ENCODE data around the gene NMRAL1. TPM values are rescaled to one million over a fixed set of nuclear protein-coding genes. Genes with fewer than 3 reads are reported as not detected.

Gene NMRAL1
- polyA plus RNA-seq, 1 of the 3 experiments (the other 2 are of a cell fraction) = 99.9 TPM

DNA sequence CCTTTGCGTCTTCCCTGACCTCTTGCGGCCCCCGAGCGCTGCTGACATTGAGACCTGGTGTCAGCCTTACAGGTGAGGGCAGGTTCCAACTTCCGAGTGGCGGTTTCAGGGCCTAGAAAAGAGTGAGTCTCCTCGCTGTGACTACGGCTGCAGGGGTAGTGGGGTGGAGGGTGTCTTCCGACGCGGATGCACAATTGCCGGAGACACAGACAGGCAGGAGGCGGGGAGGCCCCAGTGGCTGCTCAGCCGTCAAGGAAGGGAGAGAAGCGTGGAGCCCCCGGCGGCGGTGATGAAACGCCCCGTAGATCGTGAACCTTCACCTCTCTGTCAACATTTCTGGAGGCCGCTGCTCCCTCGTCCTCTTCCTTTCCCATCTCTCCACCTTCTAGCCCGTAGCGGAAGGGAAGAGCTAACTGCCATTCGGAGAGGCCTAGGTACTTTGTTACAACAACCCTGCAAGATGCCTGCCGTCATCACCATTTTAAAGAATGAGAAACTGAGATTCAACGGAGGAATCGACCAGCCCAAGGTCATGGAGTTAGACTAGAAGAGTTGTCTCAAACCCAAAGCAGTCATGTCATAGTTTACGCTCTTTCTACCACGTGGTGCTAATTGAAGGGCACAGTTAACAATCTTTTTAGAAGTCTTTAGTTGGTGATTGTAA, 48.3 kb downstream of the NMRAL1 start:
- no peaks in the 10 kb centered on the region for H3K9me2 ChIP-seq
- no peak for TF ChIP-seq FOXM1 (IDR thresholded peaks at IDR 0.05; ENCODE audit: low read depth)
- no peak for TF ChIP-seq FOXJ3 (CRISPR knock-in tag; IDR thresholded peaks at IDR 0.05)
- TF ChIP-seq TAF1 (IDR thresholded peaks at IDR 0.05; ENCODE audit: borderline replicate concordance, low read depth, low read length) = no peak
- no peak for TF ChIP-seq TCF12 (IDR thresholded peaks at IDR 0.05)
- H3K4me2 ChIP-seq = peak overlapping the region; percentile 89
- ChIA-PET CTCF (no interaction called here), POLR2A (no interaction called here)
- H3K27me3 ChIP-seq (ENCODE audit: insufficient read depth) = no peaks in the 10 kb centered on the region
- peak overlapping the region; percentile 23 to 96; a peak in 2 of 4 replicates for H3K27ac ChIP-seq (ENCODE audit: low read depth in 2 of 2, low read length in 1 of 2)
- H3K4me1 ChIP-seq (ENCODE audit: control insufficient read depth in 1 of 2, insufficient read depth in 2 of 2, low read depth in 1 of 2, low read length in 1 of 2) = peaks cover 5 to 14% of the 10 kb centered on the region in 2 experiments; a peak in 2 of 4 replicates
- no peaks in the 10 kb centered on the region for H3K9me3 ChIP-seq
- H3F3A ChIP-seq (replicated peaks; ENCODE audit: insufficient read depth) = peaks cover 4% of the 10 kb centered on the region
- H3K4me3 ChIP-seq (ENCODE audit: low read depth in 2 of 2, low read length in 1 of 2) = peak overlapping the region; percentile 72 to 99
- H3K9ac ChIP-seq = peak overlapping the region; percentile 90
- peaks cover 2 to 5% of the 10 kb centered on the region in 2 experiments for H3K36me3 ChIP-seq (replicated peaks in 1 of 2; ENCODE audit: control insufficient read depth in 1 of 2, insufficient read depth in 2 of 2, low read length in 1 of 2)
- 8% methylated on average over 25 of the region's 31 CpGs for WGBS (ENCODE audit: low lambda C conversion rate)
- no peaks in the 10 kb centered on the region for H4K20me1 ChIP-seq (ENCODE audit: insufficient read depth)
- peak overlapping the region; percentile 90 for H2AFZ ChIP-seq (ENCODE audit: low read depth)
- peak; percentile 47 for DNase-seq
- peaks cover 54% of the 10 kb centered on the region for H3K79me2 ChIP-seq (ENCODE audit: insufficient read depth)

DNA sequence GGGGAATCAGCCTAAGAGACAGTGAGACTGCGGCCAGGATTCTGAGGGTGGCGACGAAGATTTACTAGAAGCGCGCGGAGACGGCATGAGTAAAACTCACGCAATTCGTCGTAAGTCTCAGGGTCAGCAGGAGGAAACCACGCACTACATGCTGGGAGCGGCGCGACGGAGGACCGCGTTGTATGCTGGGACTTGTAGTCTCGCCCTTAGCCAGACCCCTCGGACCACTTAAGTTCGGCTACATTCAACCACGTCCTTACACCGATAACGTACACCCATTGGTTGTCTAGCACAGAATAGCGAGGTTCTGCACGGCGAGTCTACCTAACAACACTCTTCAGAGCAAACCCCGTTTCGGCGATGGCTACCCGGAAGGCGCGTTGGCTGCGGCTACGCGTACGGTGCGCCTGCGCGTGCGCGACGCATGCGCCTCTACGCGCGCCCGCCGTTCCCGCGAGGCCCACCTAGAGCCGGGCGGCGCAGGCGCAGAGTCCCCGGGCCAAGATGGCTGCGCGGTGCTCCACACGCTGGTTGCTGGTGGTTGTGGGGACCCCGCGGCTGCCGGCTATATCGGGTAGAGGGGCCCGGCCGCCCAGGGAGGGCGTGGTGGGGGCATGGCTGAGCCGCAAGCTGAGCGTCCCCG, 48.9 kb downstream of the NMRAL1 start, which contains the start of gene DNAJA3:
Gene DNAJA3, plus strand, starts transcription at position 491 of the 643 bp plus-strand sequence. Its CDS starts 14 bp downstream, at position 505.
- Histone ChIP-seq H3K9ac (peak within 1 kb of the TSS; percentile 90), H3K4me3 (ENCODE audit: low read depth in 2 of 2, low read length in 1 of 2) (peak within 1 kb of the TSS; percentile 72 to 99), H3F3A (replicated peaks; ENCODE audit: insufficient read depth) (peaks cover 6% of the 10 kb centered on the region), H3K79me2 (ENCODE audit: insufficient read depth) (peaks cover 47% of the 10 kb centered on the region), H3K27ac (ENCODE audit: low read depth in 2 of 2, low read length in 1 of 2) (peak within 1 kb of the TSS; percentile 96 to 98), H3K27me3 (ENCODE audit: insufficient read depth) (no peaks in the 10 kb centered on the region), H4K20me1 (ENCODE audit: insufficient read depth) (no peaks in the 10 kb centered on the region), H3K9me2 (no peaks in the 10 kb centered on the region), H3K4me2 (peak within 1 kb of the TSS; percentile 89), H3K9me3 (no peaks in the 10 kb centered on the region), H3K4me1 (ENCODE audit: control insufficient read depth in 1 of 2, insufficient read depth in 2 of 2, low read depth in 1 of 2, low read length in 1 of 2) (peaks cover 5 to 14% of the 10 kb centered on the region in 2 experiments; a peak in 2 of 4 replicates), H2AFZ (ENCODE audit: low read depth) (peak within 1 kb of the TSS; percentile 90), H3K36me3 (replicated peaks in 1 of 2; ENCODE audit: control insufficient read depth in 1 of 2, insufficient read depth in 2 of 2, low read length in 1 of 2) (peaks cover 0 to 5% of the 10 kb centered on the region in 2 experiments)
- peak; percentile 97 for TF ChIP-seq TAF1 (IDR thresholded peaks at IDR 0.05; ENCODE audit: borderline replicate concordance, low read depth, low read length)
- no peak for TF ChIP-seq NFIC (IDR thresholded peaks at IDR 0.05; ENCODE audit: borderline replicate concordance)
- TF ChIP-seq, protein P1, sequence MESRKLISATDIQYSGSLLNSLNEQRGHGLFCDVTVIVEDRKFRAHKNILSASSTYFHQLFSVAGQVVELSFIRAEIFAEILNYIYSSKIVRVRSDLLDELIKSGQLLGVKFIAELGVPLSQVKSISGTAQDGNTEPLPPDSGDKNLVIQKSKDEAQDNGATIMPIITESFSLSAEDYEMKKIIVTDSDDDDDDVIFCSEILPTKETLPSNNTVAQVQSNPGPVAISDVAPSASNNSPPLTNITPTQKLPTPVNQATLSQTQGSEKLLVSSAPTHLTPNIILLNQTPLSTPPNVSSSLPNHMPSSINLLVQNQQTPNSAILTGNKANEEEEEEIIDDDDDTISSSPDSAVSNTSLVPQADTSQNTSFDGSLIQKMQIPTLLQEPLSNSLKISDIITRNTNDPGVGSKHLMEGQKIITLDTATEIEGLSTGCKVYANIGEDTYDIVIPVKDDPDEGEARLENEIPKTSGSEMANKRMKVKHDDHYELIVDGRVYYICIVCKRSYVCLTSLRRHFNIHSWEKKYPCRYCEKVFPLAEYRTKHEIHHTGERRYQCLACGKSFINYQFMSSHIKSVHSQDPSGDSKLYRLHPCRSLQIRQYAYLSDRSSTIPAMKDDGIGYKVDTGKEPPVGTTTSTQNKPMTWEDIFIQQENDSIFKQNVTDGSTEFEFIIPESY (IDR thresholded peaks at IDR 0.05; ENCODE audit: borderline replicate concordance, low read depth) = peak; percentile 97
- TF ChIP-seq YY1 (IDR thresholded peaks at IDR 0.05; ENCODE audit: low read depth) = peak; percentile 95
- no peak for TF ChIP-seq FOSL2 (IDR thresholded peaks at IDR 0.05; ENCODE audit: borderline replicate concordance, low read depth)
- peak; percentile 78 for TF ChIP-seq MXI1 (IDR thresholded peaks at IDR 0.05; ENCODE audit: low read depth, low read length)
- peak; percentile 66 for TF ChIP-seq GABPA (IDR thresholded peaks at IDR 0.05; ENCODE audit: low read depth)
- TF ChIP-seq, protein P2, sequence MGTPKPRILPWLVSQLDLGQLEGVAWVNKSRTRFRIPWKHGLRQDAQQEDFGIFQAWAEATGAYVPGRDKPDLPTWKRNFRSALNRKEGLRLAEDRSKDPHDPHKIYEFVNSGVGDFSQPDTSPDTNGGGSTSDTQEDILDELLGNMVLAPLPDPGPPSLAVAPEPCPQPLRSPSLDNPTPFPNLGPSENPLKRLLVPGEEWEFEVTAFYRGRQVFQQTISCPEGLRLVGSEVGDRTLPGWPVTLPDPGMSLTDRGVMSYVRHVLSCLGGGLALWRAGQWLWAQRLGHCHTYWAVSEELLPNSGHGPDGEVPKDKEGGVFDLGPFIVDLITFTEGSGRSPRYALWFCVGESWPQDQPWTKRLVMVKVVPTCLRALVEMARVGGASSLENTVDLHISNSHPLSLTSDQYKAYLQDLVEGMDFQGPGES (IDR thresholded peaks at IDR 0.05; ENCODE audit: low read depth, low read length) = no peak
- peak; percentile 99 for TF ChIP-seq CHD2 (IDR thresholded peaks at IDR 0.05; ENCODE audit: low read length, partially characterized antibody)
- peak; percentile 82 for TF ChIP-seq POLR2AphosphoS5 (IDR thresholded peaks at IDR 0.05; ENCODE audit: low read depth, low read length)
- no peak for TF ChIP-seq RXRA (IDR thresholded peaks at IDR 0.05; ENCODE audit: borderline replicate concordance, low read depth)
- TF ChIP-seq, protein P3, sequence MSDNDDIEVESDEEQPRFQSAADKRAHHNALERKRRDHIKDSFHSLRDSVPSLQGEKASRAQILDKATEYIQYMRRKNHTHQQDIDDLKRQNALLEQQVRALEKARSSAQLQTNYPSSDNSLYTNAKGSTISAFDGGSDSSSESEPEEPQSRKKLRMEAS (IDR thresholded peaks at IDR 0.05; ENCODE audit: low read depth) = peak; percentile 94
- peak; percentile 99 for TF ChIP-seq NRF1 (IDR thresholded peaks at IDR 0.05; ENCODE audit: low read depth, low read length)
- TF ChIP-seq ELF1 (IDR thresholded peaks at IDR 0.05) = peak; percentile 97
- TF ChIP-seq TCF12 (IDR thresholded peaks at IDR 0.05) = no peak
- no peak for TF ChIP-seq SMC3 (IDR thresholded peaks at IDR 0.05; ENCODE audit: low read depth, low read length)
- peak; percentile 65; the same call in 1 of the 2 replicates for TF ChIP-seq SIN3A (IDR thresholded peaks at IDR 0.05; ENCODE audit: borderline replicate concordance, low read depth, low read length)
- under 1% methylated on average over 45 of the region's 68 CpGs for WGBS (ENCODE audit: low lambda C conversion rate)
- POLR2A ChIA-PET = no interaction called here
- peak; percentile 98 for DNase-seq
- CTCF ChIA-PET = no interaction called here
